Superior temporal gyrus (tissue), 1 donor: ENCODE results near the gene THBS2.

Experiments used
- DNase-seq: peaks from one replicate; pipeline ENCODE4 v3.0.0-alpha.2; 2016; ENCODE audit errors: extremely low spot score

Gene THBS2

DNA sequence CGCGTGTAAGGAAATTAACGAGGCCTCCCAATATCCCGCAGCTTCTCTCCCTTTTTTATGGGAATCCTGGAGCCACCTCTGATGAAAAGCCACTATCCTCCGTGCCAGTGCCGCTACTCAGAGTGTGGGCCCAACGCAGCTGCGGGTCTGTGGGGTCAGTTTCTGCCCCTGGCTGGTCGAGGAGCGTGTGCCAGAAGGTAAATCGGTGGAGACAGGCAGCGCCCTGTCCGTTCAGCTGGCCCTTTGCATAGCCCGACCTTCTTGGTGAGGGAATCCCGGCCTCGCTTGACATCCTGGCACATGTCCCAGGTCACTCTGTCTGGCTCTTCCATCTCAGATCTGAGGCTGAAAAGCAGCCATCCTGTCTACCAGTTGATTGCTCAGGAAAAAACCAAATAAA lies 4.6 kb downstream of the THBS2 start:
- DNase-seq, result peak; percentile 39

DNA sequence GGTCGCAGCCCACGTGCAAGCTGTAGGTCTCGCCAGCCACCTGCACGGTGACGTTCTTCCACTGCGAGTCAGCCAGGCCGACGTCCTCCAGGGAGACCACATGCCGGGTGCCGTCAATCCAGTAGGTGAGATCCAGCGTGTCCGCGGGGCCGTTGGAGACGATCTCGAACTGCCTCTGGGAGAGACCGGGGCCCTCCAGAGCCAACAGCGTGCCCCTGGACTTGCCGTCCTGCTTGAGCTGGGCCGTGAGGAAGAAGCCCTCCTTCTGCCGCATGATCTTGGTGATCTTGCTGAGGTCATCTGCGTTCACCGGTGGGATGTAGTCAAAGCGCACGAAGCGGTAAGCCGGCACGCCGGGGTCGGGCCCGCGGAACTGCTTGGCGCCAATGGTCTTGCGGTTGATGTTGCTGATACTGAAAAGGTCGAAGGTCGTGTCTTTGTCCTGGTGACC lies 5.1 kb downstream of the THBS2 start:
- DNase-seq, result no peak

- DNase-seq, result no peak
Observed at GRCh38 chr6:169247991-169248390, 5.7 kb downstream of the THBS2 start.

DNA sequence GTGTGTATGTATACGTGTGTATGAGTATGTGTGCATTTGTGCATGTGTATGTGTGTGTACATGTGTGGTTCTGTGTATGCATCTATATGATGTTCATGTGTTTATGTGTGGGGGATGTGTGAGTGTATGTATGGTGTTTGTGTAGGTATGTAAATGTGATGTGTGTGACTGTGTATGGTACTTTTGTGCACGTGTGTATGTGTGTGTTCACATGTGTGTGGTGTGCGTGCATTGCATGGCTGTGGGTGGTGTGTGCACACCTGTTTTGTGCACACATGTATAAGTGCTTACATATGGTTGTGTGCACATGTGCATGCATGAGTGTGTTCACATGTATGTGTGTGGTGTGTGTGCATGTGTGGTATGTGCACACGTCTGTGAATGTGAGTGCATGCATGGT lies 6.2 kb downstream of the THBS2 start:
- DNase-seq, result no peak

GRCh38 chr6:169246445-169246844 lies 7.2 kb downstream of the THBS2 start:
- no peak for DNase-seq

DNA sequence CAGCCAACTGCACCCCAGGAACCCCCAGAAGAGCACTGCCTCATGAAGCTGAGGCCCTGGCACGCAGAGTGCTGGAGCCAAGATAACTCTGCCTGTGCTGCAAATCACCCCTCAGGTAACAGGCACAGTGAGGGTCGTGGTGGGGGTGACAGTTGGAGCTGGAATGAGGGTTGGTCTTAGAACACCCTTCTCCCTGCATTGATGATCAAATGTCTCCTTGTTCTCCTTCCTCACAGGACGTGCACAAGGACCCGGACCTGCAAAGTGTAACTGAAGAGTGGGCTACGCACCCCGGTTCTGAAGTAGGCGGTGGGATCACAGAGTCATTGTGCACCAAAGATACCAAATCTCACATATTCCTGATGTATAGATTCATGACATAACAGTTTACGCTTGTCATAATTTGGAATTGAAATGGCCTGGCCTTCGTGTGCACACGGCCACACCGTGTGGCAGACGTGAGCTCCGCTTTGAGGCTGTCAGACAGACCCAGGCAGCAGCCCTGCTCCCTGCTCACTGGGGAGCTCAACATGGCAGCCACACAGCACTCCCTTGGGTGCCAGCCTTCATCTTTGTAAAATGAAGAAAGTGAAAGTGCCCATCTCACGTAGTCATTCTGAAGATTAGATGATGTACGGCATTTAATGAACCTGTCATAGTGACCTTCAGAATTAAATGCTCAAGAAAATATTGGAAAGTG lies 8.8 kb downstream of the THBS2 start:
- DNase-seq, result no peak

DNA sequence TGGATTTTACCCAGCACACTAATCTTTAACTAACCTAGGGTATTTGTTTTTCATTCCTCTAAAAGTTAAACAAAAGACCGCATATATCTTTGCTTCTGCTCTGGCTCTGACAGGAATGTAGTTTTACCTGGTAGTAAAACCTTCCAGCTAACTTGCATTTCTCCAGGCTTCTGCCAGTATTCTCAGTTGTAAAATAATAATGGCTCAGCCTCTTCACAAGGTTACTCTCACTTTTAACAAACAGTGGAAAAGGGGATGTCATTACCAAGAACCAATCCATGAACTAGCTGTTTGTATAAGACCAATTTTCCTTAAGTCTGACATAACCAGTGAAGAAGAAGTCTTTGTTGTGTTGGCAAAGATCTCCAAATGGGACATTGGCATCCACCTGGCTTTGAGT lies 10.0 kb downstream of the THBS2 start:
- DNase-seq, result no peak

DNA sequence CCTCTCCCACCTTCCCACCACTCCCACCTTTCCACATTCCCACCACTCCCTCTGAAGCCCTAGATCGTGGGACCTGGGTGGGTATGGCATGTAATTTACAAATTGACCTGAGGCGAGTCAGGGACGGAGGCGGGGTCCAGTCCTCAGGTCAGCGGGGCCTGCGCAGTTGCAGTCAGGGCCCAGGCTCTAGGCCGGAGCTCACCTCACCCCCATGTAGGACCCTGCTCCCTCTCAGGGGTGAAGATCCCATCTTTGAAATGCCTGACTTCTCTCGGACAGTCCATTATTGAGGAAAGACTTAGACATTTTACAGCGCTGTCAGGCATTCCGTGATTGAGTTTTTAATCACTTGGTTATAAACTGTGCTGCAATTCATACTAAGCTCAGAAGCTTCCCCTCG lies 10.5 kb downstream of the THBS2 start:
- no peak for DNase-seq

DNA sequence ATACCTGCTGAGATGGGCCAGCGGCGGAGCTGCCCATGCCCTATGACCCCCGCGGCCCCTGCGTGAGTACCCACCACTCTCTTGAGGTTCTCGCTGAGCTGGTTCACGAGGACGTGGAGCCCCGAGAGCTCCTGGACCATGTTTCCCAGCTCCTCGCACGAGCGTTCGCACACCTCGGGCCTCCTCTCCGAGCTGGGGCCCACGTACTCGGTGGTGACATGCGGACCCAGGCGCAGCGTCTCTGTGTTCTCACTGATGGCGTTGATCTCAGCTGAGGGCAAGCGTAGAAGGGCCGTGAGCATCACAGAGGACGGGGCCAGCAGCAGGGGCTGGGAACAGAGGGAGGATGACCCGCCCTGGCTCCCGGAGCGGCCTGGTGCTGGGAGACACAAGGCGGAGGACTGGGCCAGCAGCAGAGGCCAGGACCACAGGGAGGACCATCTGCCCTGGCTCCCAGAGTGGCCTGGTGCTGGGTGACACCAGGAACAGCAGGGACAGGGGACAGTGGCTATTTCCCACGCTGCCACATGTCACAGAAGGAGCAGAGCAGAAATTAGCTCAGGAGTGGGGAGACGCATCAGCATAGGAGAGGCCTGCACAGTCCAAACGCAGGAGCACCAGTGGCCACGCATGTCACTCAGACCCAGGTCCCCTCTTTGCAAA lies 11.8 kb downstream of the THBS2 start:
- peak; percentile 17 for DNase-seq

DNA sequence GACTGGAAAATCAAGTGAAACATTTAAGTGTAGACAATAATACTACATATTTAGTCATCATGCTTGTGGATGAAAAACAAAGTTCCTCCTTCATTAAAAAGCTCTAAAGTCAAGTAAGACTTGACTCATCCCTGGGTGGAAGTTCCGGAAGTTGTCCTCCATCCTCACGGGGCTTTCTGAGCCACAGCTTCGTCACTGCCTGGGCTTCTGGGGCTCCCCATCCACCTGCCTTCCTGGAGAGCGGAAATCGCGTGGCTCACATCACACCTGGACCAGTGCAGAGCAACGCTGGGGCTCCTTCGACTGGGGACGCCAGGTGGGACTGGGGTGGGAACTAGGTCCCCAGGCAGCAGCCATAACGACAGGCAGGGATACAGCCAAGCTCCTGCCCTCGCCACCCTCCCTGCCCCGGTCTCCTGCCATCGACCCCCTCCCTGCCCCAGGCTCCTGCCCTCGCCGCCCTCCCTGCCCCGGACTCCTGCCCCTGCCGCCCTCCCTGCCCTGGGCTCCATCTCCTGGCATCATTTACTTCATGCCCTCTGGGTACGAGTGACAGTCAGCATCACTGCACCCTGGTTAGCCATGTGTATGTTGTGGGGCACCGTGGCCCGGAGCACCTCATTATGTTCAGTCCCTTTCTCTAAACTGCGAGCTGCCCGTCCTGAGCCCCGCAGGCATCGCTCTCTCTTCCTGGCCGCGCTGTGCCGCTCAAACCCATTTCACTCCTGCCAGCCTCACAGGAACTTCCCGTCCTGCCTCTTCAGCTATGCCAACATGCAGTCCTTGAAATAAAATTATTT lies 12.9 kb downstream of the THBS2 start:
- DNase-seq, result no peak

DNA sequence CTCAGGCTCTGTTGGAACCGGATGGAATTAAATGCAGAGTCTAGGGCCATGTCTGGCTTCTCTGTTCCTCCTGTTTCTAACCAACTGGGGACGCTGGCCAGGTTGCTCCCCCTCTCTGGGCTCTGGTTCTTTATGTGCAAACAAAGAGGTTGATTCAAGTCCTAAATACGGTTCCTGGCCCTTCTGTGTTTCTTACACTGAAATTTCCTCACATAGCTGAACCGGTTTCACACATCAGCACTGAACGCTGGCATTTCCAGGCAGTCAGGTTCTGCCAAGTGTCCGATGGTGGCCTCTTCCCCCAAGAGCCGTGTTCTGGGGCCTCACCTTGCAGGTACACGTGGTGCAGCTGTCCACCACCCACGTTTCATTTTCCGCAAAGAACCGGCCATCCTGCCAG lies 13.5 kb downstream of the THBS2 start:
- peak; percentile 59 for DNase-seq

DNA sequence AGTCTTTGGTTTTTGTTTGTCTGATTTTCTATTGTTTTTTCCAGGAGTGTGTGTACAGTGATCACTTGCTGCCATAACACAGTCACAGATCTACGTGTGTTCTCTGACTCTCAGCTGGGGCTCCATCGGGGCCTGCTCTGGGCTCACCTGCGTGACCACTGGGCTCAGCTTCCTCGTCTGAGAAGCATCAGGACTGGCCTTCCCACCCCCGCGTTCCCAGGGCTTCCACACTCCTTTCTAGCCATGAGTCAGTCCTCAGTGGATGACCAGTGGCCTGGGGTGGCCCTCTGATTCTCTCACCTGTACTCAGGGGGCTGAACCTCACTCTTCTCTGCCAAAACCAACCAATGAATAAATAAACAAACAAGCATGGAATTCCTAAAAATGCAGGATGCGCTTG lies 14.5 kb downstream of the THBS2 start:
- no peak for DNase-seq

GRCh38 chr6:169238766-169239165 lies 14.9 kb downstream of the THBS2 start:
- no peak for DNase-seq

DNA sequence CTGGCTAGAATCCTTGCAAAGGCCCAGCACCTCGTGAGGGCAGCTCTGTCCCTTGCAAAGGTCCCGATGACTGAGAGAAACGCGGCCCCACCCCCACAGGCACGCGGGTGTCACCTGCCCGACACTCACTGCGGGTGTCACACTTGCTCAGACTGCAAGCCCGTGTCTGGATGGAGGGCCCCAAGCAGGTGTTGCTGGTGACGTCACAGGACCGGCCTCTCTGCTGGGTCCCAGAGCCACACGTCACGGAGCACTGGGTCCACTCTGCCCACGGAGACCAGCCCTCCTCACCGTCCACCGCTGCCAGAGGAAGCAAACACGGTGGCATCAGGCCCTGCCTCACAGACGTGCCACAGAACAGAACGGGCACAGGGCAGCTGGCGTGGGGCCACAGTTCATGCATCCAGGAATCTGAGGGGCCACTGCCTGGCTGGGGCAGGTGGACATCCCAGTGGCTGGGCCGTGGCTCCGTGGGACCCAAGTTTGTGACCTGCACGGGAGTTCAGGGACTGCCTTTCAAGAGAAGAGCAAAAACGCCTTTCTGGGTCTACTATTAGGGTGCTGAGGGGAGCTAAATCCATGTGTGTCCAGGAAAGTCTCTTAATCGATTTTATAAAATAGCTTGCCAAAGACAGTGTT lies 16.0 kb downstream of the THBS2 start:
- DNase-seq, result no peak

GRCh38 chr6:169236988-169237387 lies 16.7 kb downstream of the THBS2 start:
- DNase-seq, result no peak

- DNase-seq, result no peak
Observed at GRCh38 chr6:169236545-169236944, 17.1 kb downstream of the THBS2 start.

- no peak for DNase-seq
Observed at GRCh38 chr6:169235286-169235685, 18.4 kb downstream of the THBS2 start.

- no peak for DNase-seq
Observed at GRCh38 chr6:169234634-169235033, 19.0 kb downstream of the THBS2 start.

- no peak for DNase-seq
Observed at GRCh38 chr6:169233832-169234231, 19.8 kb downstream of the THBS2 start.

DNA sequence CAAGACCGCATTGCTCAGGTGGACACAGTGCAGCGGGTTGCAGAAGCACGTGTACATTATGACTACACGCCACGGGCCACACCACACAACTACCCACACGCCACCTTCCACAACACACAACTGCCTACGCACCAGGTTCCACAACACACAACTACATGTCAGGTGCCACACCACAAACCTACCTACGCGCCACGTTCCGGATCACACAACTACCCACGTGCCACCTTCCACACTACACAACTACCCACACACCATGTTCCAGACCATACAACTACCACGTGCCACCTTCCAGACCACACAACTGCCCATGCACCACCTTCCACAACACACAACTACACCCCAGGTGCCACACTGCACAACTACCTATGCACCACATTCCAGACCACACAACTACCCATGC lies 20.5 kb downstream of the THBS2 start:
- no peak for DNase-seq

DNA sequence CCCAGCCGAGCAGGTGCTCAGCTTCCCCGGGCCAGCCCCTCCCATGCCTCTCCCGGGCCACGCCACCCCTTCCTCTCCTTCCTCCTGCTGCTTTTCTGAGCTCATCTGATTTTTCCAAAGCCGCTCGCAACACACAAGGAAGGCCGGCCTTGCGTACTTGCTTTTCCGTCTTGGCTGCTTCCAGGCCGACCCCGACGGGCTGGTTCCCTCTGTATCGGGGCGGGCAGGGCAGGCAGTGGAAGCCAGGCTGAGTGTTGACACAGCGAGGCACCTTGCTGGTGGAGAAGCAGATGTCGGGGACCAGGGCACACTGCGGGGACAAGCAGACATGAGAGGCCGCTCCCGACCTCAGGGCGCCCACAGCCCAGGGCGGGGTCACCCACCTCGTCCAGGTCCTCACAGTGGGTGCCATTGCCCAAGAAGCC lies 21.1 kb downstream of the THBS2 start:
- no peak for DNase-seq

DNA sequence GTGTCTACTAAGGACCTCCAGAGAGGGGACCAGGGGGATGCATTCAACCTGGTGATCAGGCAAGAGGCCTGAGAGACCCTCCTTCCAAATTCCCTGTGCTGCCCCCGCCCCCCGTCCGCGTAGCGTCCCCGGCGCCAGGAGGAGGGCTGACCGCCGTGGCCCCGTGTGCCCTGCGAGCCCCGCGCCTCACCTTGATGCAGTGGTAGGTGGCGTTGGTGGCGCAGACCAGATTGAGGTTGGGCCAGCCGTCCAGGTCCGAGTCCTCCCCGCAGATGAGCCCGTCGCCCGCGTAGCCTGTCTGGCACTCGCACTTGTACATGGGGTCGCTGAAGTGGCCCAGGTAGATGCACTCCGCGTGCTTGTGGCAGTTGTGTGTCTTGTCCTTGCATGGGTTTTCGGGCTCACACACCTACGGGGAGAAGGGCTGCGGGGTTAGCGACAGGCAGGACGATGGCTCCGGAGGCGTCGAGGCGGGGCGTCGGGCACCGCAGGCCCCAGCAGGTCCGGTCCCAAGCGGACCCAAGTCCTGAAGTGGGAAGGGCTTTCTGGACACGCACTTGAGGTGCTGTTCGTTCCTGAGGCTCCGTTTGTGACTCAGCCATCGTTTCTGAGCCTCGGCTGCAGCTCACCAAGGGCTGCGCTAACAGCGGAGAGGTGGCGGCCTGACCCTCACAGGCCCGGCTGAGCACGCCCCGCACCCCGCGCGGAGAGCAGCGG lies 21.7 kb downstream of the THBS2 start:
- DNase-seq, result no peak
